Natural killer cell (primary cell): ENCODE results near the gene CYB5R3. TPM values are rescaled to one million over a fixed set of nuclear protein-coding genes. Genes with fewer than 3 reads are reported as not detected.

Experiments
- ATAC-seq, 3 donors: fragments of 150-1000 bp in 2 of 3; fragments of 200-7000 bp in 1 of 3; cut with Tn5 transposase; 1 replicate in 1 of 3; 2 replicates in 2 of 3; pipeline ENCODE4 v1.10.0; 2021; ENCODE audit warnings: mild to moderate bottlenecking in 2 of 3, moderate library complexity in 2 of 3
- DNase-seq, 2 donors: peaks; one replicate each; pipeline versions ENCODE4 v3.0.0 to v3.0.0-alpha.2; 2013 to 2021; ENCODE audit warnings: mixed read lengths in 1 of 2
- H3K27ac ChIP-seq: one replicate; pipeline ENCODE4 v1.5.1; 2013; ENCODE audit warnings: mild to moderate bottlenecking, low read length
- H3K27me3 ChIP-seq: one replicate; pipeline ENCODE4 v1.6.1; 2013; ENCODE audit warnings: low read length; ENCODE audit not compliant: control insufficient read depth, insufficient read depth
- H3K36me3 ChIP-seq: one replicate; pipeline ENCODE4 v1.6.1; 2013; ENCODE audit warnings: low read length; ENCODE audit not compliant: control insufficient read depth, insufficient read depth
- H3K4me1 ChIP-seq: one replicate; pipeline ENCODE4 v1.6.1; 2013; ENCODE audit warnings: low read length; ENCODE audit not compliant: control insufficient read depth, insufficient read depth
- H3K4me3 ChIP-seq: one replicate; pipeline ENCODE4 v1.5.1; 2013; ENCODE audit warnings: low read length
- H3K9me3 ChIP-seq: one replicate; pipeline ENCODE4 v1.6.1; 2013; ENCODE audit warnings: low read length; ENCODE audit not compliant: control insufficient read depth, insufficient read depth
- H3K27ac Mint-ChIP-seq, 2 donors: one replicate each; pipeline ENCODE4 v1.8.0; 2022; ENCODE audit warnings: mild to moderate bottlenecking in 2 of 2, mixed read lengths in 2 of 2, moderate library complexity in 1 of 2
- H3K27me3 Mint-ChIP-seq, 2 donors: one replicate each; pipeline ENCODE4 v1.8.0; 2022; ENCODE audit warnings: low read depth in 2 of 2, mixed read lengths in 2 of 2
- H3K36me3 Mint-ChIP-seq: one replicate; pipeline ENCODE4 v1.8.0; 2022; ENCODE audit warnings: mixed read lengths
- H3K4me1 Mint-ChIP-seq, 2 donors: one replicate each; pipeline ENCODE4 v1.8.0; 2022; ENCODE audit warnings: mixed read lengths in 2 of 2
- H3K4me3 Mint-ChIP-seq: one replicate; pipeline ENCODE4 v1.8.0; 2022; ENCODE audit warnings: mild to moderate bottlenecking, moderate library complexity, mixed read lengths
- H3K9me3 Mint-ChIP-seq, 2 donors: one replicate each; pipeline ENCODE4 v1.8.0; 2022; ENCODE audit warnings: mixed read lengths in 2 of 2
- WGBS: methylation state at CpG from one replicate; pipeline ENCODE4 v1.1.7; 2013; ENCODE audit warnings: missing lambda C conversion rate; ENCODE audit not compliant: insufficient coverage; 5-methylcytosine and 5-hydroxymethylcytosine counted together
- intact Hi-C: fragments of 100-400 bp; cut with micrococcal nuclease; formaldehyde crosslinking; loops from one replicate; pipeline ENCODE4 v1.14.2; 2022
- total RNA-seq, 4 donors: library from RNA; stranded (reverse); fragments of 120-200 nt in 1 of 4; gene quantifications; one replicate each; pipeline versions ENCODE4 v1.2.3 to v1.2.4, GENCODE V29; 2013 to 2022
- TF ChIP-seq, protein P1 (sequence below): fragments of 200-600 bp; IDR thresholded peaks from one replicate; pipeline ENCODE4 v1.8.0; 2022; ENCODE audit warnings: antibody characterized with exemption

Gene CYB5R3
- total RNA-seq, 3 donors from 2014 or later (not counting 1 experiment from before 2014, with no cell fraction given), result 55.7 to 72.6 (median 68.0) TPM

DNA sequence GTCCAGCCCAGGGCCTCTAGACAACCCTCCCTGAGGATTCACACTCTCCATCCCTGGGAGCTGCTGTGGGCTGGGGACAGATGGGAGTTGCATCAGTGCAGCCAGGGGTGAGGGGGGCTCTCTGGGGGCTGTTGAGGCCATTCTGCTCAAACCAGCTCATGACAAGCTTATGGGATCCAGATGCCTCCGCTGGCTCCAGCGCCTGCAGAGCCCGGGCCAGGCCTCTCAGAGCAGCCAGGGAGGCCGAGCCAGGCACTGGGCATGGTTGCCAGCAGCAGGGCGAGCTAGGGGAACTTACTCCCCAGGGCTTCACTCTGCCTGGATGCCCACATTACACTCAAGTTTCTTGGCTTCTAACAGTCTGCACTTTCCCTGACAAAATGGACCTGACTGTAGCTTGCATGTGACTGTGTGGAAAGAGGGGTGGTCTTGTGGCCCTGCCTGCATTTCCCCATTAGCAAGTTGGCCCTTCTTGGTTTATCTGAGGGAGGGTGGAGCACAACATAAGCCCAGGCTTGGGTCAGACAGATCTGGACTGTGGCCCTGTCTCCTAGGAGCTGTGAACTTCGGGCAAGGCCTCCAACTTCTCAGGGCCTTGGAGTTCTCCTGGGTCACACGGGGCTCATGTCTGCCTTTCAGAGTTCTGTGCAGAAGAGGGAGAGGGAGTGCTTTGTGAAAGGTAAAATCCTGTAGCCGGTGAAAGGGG, 34.5 kb upstream of the CYB5R3 start:
- H3K4me1 Mint-ChIP-seq, result no peaks in the 10 kb centered on the region

DNA sequence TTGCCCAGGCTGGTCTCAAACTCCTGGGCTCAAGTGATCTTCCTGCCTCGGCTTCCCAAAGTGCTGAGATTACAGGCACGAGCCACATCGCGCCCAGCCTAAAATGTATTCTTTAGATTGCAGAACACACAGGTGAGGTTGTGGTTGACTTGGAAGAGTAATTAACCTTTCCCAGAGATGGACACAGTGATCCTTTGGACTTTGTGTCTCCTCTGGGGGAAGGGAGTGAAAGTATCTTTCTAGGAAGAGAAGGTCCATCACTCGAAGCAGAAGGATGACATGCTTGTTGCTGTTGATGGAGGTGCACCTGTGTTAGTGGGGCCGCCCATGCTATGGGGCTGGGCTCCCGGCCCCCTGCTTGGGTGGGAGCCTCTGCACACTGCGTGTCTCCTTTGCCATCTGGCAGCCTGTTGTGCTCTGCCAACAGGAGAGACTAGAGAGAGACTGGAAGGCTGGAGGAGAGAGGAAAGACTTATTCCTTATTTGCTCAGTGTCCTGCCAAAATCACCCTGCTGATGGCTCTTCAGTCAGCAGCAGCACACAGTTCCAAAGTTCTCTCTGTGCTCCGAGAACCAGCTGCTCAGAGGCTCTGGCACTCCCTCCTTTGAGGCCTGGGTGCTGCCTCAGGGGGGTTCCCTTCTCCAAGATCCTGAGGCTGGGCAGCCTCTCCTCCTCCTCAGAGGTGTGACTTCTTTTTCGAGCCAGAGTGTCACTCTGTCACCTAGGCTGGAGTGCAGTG, 33.1 kb upstream of the CYB5R3 start:
- no peak overlapping the region for H3K27ac ChIP-seq
- H3K36me3 ChIP-seq, result no peaks in the 10 kb centered on the region
- peaks cover 8% of the 10 kb centered on the region for H3K9me3 ChIP-seq
- H3K27me3 ChIP-seq, result no peaks in the 10 kb centered on the region
- peaks cover 16 to 19% of the 10 kb centered on the region in 2 donors for H3K27me3 Mint-ChIP-seq
- intact Hi-C loops, result no loop called here
- H3K4me1 Mint-ChIP-seq, result no peaks in the 10 kb centered on the region
- no peaks in the 10 kb centered on the region for H3K36me3 Mint-ChIP-seq
- DNase-seq (no peak), ATAC-seq (no peak)
- no peak overlapping the region for H3K4me3 Mint-ChIP-seq
- H3K4me1 ChIP-seq, result no peaks in the 10 kb centered on the region
- TF ChIP-seq, protein P1, sequence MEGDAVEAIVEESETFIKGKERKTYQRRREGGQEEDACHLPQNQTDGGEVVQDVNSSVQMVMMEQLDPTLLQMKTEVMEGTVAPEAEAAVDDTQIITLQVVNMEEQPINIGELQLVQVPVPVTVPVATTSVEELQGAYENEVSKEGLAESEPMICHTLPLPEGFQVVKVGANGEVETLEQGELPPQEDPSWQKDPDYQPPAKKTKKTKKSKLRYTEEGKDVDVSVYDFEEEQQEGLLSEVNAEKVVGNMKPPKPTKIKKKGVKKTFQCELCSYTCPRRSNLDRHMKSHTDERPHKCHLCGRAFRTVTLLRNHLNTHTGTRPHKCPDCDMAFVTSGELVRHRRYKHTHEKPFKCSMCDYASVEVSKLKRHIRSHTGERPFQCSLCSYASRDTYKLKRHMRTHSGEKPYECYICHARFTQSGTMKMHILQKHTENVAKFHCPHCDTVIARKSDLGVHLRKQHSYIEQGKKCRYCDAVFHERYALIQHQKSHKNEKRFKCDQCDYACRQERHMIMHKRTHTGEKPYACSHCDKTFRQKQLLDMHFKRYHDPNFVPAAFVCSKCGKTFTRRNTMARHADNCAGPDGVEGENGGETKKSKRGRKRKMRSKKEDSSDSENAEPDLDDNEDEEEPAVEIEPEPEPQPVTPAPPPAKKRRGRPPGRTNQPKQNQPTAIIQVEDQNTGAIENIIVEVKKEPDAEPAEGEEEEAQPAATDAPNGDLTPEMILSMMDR, result no peak
- H3K27ac Mint-ChIP-seq, result no peak overlapping the region
- H3K9me3 Mint-ChIP-seq, result no peaks in the 10 kb centered on the region
- WGBS, result 73% methylated on average over 10 of the region's 10 CpGs
- H3K4me3 ChIP-seq, result no peak overlapping the region

More for the DNA sequence above, 34.5 kb upstream of the CYB5R3 start:
- no peak for ATAC-seq
- no peak for DNase-seq
- intact Hi-C loops, result no loop called here
- no peak overlapping the region for H3K27ac Mint-ChIP-seq
- TF ChIP-seq, protein P1, result no peak
- Histone ChIP-seq H3K9me3 (peaks cover 4% of the 10 kb centered on the region), H3K4me3 (no peak overlapping the region), H3K27ac (no peak overlapping the region), H3K4me1 (no peaks in the 10 kb centered on the region), H3K27me3 (no peaks in the 10 kb centered on the region), H3K36me3 (no peaks in the 10 kb centered on the region)
- WGBS, result 92% methylated on average over 8 of the region's 8 CpGs
- H3K9me3 Mint-ChIP-seq, result no peaks in the 10 kb centered on the region
- H3K27me3 Mint-ChIP-seq, result peaks cover 8 to 12% of the 10 kb centered on the region in 2 donors
- H3K36me3 Mint-ChIP-seq, result no peaks in the 10 kb centered on the region
- H3K4me3 Mint-ChIP-seq, result no peak overlapping the region

DNA sequence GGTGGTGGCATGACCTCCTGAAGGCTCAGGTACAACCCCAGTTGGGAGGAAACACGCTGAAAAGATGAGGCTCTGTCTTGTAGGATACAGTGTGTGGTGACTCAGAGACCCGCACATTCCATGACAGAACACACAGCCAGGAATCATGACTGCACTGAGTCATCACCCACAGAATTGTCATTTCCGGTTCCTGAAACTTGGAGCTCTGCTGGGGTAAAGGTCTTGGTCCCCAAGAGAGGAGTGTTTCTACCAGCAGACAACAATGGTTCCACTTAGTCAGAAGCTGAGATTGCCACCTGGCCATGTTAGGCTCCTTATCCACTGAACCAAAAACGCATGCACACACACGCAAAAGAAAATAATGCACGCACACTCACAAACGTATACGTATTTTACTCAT, 31.5 kb upstream of the CYB5R3 start:
- Mint-ChIP-seq H3K9me3 (no peaks in the 10 kb centered on the region), H3K27ac (no peak overlapping the region), H3K36me3 (no peaks in the 10 kb centered on the region), H3K4me3 (no peak overlapping the region), H3K4me1 (no peaks in the 10 kb centered on the region), H3K27me3 (peaks cover 16 to 19% of the 10 kb centered on the region in 2 donors)
- H3K27me3 ChIP-seq, result no peaks in the 10 kb centered on the region
- no peak overlapping the region for H3K27ac ChIP-seq
- TF ChIP-seq, protein P1, result no peak
- intact Hi-C loops, result no loop called here
- ATAC-seq (no peak), DNase-seq (no peak)
- H3K9me3 ChIP-seq, result peaks cover 8% of the 10 kb centered on the region
- H3K36me3 ChIP-seq, result no peaks in the 10 kb centered on the region
- H3K4me3 ChIP-seq, result no peak overlapping the region
- no peaks in the 10 kb centered on the region for H3K4me1 ChIP-seq
- 91% methylated on average over 8 of the region's 8 CpGs for WGBS
